ENCODE measurements around the gene IGSF1.

Gene IGSF1, protein sequence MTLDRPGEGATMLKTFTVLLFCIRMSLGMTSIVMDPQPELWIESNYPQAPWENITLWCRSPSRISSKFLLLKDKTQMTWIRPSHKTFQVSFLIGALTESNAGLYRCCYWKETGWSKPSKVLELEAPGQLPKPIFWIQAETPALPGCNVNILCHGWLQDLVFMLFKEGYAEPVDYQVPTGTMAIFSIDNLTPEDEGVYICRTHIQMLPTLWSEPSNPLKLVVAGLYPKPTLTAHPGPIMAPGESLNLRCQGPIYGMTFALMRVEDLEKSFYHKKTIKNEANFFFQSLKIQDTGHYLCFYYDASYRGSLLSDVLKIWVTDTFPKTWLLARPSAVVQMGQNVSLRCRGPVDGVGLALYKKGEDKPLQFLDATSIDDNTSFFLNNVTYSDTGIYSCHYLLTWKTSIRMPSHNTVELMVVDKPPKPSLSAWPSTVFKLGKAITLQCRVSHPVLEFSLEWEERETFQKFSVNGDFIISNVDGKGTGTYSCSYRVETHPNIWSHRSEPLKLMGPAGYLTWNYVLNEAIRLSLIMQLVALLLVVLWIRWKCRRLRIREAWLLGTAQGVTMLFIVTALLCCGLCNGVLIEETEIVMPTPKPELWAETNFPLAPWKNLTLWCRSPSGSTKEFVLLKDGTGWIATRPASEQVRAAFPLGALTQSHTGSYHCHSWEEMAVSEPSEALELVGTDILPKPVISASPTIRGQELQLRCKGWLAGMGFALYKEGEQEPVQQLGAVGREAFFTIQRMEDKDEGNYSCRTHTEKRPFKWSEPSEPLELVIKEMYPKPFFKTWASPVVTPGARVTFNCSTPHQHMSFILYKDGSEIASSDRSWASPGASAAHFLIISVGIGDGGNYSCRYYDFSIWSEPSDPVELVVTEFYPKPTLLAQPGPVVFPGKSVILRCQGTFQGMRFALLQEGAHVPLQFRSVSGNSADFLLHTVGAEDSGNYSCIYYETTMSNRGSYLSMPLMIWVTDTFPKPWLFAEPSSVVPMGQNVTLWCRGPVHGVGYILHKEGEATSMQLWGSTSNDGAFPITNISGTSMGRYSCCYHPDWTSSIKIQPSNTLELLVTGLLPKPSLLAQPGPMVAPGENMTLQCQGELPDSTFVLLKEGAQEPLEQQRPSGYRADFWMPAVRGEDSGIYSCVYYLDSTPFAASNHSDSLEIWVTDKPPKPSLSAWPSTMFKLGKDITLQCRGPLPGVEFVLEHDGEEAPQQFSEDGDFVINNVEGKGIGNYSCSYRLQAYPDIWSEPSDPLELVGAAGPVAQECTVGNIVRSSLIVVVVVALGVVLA (N-terminal part only)

DNA sequence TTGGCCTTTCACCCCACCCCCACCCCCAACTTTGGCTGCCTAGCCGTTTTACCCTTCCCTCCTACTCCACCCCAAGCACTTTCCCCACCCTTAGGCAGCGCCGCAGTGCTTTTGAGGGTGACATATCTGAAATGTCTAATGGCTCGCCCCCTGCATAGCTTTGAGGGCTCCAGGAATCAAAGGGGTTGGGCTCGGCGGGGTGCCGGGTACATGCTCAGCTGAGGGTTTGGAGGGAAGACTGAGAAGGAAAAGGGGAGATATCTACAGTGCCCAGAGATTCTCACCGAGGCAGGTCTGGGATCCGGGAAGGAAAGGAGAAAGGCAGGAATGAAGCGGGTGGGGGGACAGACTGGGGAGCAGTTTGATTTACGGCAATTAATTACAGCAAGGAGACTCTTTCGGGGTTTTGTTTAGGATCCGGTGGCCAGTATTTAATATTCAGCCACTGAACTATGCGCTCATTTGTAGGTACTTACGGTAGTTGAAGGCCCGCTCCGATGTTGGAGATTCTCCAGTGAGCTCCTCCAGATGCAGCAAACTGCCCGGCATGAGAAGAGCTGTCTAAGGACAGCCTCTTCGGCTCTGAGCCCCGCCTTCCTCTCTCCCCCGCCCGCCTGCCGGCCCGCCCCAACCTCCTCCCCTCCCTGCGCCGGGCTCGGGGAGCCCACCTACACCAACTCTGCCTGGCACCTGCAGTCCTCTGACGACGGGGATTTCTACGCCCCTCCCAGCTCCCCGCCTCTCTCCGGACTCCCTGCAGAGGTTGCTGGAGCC lies at the start of gene IGSF1:
TSS of gene IGSF1 (minus strand) at position 569 of the 774 bp plus-strand sequence. CDS start 2,632 bp downstream, outside the sequence.
- FAIRE-seq, result no peak

DNA sequence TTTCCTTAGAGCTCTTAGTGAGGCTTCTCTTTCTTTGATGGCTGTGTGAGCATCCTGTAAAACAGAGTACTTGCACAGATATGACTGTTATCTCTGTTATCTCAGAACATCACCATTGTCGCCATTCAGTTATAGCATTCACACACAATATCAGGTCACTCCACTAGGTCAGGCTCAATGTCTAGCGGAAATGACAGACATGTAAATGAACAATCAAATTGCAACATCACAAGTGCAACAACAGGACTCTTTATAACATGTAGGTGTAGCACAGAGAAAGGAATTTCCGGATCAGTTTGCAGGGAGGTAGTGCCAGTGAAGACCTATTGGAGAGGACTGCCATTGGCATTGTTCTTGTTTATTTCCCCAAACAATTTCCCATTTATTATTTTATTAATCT lies 43.2 kb upstream of the IGSF1 start:
- no peak for FAIRE-seq

DNA sequence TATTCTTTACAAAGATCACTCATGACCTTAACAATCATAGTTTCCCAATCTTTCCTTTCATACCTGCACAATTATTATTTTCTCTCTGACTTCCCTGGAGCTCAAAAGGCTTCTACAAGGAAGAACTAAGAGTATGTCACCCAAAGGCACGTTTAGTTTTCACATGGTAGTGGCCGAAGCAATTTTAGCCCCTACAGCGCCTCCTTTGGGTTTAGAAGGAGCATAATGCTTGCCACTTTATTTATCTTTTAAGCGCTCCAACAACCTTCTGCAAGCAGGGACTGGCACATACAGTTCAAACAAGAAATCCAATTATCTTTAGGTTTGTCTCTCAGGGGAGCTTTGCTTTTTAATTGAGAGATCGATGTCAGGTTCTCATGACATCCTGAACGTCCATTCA lies 42.0 kb upstream of the IGSF1 start:
- no peak for FAIRE-seq

DNA sequence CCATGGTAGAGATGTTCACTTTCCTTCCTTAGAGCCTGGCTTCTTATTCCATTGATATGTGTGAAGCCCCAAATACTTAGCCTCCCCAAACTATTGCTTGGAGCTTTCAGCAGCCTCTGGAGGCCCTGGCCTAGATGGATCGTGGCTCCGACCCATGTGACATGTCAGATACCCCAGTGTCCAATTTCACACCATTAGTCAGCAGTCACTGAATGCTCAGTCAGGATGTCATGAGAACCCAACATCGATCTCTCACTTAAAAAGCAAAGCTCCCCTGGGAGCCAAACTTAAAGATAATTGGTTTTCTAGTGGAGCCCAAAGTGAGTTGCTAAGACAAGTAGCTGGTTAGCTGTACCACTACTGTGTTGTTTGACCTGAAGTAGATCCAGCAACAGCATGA lies 41.6 kb upstream of the IGSF1 start:
- no peak for FAIRE-seq

DNA sequence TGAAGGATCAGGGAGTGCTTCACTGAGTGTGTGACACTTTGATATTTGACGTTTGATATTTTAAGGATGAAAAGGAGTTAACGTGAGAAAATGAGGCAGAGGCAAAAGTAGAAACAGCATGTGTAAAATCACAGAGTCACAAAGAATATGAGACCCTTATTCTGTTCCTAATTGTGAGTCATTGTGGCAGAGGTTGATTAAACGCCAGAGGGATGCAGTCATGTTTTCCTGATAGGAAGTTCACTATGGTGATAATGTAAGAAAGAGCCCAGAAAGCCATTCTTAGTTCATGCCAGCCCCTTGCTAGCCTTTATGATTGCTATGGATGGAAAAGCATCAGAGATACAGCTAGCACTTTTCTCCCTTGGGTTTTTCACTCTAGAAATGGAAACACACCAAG lies 33.5 kb upstream of the IGSF1 start:
- FAIRE-seq, result no peak

DNA sequence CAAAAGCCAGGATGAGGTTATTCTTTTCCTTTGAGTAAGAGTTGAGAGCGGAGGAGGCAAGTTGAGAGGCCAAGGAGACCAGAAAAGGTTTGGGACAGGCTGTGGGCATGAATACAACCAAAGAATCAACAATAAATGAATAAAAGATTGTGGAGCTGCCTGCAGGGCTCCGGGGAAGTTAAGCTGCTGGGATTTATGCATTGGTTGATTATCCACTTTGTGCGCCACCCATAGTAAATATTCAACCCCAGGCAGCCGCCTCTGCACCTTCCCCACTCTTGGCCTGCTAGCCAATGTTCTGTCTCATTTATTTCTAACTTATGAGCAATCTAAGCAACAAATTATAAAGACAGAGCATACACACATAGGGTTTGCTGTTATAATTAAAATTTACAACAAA lies 28.2 kb upstream of the IGSF1 start:
- no peak for FAIRE-seq

DNA sequence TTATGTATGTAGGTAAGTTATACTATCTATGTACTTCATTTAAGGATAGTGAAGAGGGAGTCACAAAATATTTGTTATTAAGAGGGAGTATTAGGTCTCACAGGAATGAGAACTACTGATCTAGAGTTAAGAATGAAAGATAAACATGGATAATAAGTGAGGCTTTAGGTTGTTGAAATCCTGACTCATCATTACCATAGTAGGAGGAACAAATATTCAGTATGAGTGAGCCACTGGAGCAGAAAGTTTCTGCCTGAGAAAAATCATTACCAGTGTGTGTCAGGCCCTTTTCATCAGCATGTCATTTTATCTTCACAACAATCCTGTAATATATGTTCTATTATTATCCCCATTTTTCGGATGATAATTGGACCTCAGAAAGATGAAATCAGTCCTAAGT lies 27.2 kb upstream of the IGSF1 start:
- FAIRE-seq, result no peak

DNA sequence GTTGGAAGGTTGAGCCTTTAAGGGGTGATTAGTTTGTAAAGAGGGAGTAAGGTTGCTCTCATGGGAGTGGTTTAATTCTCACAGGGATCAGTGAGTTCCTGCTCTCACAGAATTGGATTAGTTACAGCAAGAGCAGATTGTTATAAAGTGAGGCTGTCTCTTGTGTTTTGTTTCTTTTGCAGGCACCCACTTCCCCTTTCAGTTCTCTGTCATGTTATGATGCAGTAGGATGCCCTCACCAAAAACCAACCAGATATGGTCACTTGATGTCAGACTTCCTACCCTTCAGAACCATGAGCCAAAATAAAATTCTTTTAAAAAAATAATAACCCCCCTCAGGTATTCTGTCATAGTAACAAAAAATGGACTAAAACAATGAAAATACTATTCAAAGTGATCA lies 19.9 kb upstream of the IGSF1 start:
- FAIRE-seq, result no peak

DNA sequence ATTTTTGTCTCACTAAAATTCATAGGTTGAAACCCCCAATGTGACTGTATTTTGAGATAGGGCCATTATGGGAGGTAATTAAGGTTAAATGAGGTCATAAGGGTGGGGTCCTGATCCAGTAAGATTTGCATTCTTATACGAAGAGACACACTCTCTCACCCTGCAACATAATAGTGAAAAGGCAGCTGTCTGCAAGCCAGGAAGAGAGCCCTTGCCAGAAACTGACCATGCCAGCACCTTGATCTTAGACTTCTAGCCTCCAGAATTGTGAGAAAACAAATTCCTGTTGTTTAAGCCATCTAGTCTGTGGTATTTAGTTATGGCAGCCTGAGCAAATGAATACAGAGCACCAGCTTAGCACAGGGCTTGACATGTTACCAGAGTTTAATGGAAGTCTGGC lies 17.5 kb upstream of the IGSF1 start:
- no peak for FAIRE-seq

DNA sequence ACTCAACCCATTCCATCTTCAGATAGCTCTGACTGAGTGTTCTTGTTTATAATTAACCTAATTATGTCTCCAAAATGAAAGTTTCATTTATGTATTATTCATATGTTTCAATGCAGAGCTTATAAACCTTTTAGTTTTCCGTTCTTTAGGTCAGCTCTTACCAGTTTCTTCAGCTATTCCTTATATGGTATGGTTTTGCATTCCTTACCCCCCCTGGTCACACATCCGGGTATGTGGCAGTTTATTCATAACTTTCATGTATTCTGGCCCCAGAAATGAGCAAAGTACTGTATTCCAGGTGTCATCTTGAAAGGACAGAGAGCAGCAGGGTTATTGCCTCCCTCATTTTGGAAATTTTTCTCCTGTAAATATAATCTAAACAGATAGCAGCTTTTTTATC lies 16.8 kb upstream of the IGSF1 start:
- FAIRE-seq, result no peak

DNA sequence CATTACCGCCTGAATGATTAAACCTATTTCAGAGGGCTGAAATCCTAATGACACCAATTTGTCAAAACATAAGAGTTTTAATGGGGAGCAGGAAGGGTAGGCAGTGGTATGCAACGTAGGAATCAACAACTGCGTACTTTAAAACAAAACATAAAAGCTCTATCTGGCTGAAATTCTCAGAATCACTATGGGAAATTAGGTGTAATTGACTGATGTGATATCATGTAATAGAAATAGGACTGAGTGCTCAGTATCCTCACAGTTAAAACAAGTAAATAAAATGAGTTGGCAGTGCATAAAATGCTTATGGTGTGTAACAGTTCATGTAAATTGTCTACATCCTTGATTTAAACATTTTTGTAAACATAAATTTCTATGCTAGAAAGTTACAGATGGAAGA lies 13.6 kb upstream of the IGSF1 start:
- no peak for FAIRE-seq

DNA sequence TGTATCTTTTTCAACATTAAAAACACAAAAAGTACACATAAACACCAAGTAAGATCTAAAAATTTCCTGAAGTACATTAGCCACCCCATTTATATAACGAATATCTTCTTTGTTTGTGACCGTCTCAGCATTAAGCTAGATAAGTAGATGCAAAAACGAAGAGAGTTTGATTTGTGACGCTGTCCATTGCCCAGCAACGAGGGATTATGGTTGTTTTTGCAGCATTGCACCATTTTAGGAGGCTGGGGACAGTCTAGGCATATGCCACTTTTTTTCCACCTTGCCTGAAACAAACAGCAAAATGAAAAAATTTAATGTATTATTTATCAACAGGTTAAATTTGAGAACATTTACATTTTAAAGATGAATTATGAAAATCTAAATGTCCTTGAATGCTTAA lies 12.0 kb upstream of the IGSF1 start:
- no peak for FAIRE-seq

DNA sequence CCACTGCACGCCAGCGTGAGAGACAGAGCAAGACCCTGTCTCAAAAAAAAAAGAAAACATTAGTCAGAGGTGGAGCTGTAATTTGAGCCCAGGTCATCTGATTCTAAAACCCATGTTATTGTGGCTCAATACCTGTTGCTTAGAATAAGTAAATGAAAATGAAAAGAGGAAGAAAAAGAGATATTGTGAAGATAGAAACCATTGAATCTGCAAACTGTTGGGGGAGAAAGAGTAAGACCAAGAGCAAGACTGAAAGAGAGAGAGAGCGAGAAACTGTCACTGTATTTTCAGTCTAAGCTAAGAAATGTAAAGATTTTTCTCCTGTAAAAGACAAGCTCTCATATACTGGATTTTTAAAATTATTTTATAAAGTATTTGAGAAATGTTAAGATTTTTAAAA lies 9.7 kb upstream of the IGSF1 start:
- FAIRE-seq, result no peak

DNA sequence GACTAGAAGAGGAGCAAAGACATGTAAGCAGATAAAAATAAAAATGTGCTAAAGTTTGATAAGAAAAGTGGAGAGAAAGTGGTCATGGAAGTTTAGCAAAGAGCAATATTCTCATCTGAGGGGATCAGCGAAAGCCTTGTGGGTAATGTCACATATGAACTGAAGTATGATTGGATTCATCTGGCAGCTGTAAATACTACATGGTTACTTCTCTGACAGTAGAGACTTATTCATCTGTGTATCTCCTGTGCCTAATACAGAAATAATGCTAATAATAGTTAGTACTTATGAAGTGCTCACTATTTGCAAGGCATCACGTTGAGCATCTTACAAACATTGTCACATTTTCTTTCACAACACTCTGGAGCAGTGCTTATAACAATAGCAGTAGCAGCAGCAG lies 8.9 kb upstream of the IGSF1 start:
- FAIRE-seq, result no peak

DNA sequence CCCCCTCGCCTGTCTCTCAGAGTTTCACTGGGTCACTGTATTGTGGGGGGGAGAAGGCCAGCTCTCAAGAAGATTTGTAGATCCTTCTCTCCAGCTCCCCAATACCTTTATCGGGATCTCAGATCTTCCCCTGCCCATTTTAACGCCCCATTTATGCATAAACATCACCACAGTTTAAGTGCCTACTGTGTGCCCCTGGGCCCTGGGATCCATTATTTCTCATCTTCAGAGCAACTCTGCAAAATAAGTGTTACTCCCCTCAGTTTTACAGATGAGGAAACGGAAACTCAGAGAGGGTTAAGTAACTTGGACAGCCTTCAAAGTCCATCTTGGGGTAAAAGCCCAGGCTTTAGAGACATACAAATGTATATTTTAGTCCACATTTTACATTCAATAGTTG lies 421 bp upstream of the IGSF1 start:
- no peak for FAIRE-seq

DNA sequence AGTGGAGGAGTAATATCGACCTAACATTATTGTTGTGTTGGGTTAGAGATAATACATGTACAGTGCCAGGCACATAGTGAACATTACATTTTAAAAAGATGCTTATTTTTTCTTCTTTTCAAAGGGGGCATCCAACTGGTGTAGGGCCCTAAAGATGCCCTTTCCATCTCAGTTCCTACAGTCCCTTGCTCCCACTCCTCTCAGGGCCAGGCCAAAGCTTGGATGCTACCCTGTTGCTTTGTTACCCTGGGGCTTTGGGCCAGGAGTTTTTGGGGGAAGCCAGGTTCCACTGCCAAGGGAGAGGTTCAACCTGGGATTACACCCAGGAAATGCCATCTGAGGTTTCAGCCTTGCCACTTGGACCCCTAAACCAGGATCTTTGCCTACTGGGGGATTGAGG lies 918 bp downstream of the IGSF1 start:
- FAIRE-seq, result no peak

DNA sequence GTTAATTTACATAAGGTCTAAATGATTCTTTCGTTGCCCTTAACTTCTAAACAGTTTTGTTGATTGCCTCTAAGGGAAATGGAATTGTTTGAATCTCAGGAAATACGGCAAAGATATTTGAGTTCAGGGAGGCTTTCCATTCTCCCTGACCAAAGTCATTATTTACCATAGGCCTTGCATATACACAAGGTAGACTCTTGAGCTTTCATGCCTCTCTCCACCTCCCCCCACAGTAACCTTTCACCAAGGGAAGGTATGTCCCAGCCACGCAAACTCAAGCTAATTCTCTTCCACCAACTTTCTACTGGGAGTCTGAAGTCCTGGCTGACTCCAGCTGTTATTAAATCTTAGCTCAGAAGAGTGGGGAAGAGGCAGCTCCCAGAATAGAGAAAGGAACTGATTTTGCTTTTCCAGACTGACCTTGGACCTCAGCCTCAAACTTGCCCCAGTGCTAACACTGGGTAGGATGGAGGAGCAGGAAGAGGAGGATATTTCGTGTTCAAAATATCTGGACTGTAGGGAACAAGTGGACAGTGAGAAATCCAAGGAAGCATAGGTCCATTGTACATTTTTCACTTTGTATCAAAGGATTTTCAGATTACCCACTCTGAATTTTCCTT lies 1.4 kb downstream of the IGSF1 start:
- no peak for FAIRE-seq

DNA sequence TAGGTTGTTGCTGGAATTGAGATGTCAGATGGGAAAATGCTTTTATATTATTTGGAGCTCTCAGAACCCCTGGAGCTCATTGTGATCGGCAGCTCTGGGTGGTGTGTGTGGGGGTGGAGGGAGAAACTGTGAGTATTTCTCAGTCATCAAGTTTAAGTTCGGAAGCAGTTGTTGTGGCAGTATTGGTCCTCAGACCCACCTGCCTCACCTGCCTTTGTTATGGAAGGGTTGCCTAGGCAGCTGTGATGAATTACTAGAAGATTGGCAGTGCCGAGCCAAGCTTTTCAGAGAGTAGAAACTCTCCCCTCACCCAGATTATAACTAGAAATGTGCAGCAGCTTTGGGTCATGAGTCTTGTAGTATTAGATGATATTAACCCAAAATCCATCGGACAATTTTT lies 9.5 kb downstream of the IGSF1 start:
- no peak for FAIRE-seq

DNA sequence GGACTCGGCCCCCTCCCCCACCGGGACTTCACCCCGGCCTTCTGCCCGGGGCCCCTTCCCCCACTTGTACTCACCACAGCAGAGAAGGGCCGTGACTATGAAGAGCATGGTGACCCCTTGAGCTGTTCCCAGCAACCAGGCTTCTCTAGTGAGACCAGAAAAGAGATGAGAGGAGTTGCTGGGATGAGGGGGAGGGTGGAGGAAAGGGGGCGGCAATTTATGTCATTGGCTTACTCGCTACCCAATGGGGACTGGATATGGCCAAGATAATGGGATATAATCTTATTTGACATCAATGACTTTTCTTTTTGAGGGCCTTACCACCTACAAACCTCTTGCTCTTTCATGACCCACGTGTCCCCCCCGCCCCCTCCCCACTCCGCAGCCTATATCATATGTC lies 9.9 kb downstream of the IGSF1 start:
- FAIRE-seq, result no peak

DNA sequence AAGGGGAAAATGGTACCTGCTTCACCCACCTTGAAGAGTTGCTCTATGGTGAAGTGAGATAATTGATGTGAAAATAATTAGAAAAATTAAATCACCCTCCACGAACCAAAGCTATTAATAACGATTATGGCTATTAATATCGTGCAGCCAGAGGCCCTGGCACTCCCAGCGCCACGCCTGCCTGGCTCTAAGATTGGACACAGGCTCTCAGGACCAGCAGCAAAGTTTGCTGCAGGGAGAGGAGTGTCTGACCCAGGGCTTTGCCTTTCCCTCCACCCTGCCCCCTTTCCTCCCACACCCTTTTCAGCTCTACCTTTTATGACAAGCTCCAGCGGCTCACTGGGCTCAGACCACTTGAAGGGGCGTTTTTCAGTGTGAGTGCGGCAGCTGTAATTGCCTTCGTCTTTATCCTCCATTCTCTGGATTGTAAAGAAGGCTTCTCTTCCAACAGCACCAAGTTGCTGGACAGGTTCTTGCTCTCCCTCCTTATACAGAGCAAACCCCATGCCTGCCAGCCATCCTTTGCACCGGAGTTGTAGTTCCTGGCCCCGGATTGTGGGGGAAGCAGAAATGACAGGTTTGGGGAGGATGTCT lies 11.5 kb downstream of the IGSF1 start:
- FAIRE-seq, result no peak

DNA sequence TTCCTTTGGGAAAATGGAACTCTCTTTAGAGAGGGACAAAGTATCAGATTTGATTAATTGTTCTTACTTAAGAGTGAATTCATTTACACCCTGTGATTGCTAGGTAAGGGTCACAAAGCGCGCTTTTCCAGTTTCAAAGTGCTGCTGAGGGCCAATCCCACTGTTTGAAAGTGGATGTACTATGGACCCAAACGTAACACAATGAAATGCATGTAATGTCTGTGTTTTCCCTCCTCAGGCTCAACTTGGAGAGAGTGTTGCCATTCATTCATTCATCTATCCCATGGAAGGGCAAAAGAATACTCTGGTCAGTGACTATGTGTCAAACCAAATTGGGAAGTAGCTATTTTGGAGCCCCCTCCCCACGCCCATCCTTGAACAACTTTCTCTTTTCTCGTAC lies 16.1 kb downstream of the IGSF1 start:
- no peak for FAIRE-seq

DNA sequence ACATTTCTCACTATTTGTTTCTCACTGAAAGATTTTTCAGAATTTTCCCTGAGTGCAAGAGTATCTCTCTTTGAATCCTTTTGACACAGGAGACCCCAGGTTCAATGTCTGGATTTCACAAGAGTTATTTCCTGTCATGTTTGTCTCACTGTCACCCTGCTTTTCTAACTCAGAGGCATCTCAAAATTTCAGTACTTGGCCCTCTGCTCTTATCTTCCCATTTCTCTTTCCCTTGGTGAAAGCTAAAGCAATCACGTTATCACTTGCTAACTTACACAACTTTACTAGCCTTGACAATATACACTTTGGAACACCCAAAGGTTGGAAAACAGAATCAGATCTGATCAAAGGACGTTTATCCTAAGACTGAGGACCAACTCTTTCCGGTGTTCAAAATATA lies 17.3 kb downstream of the IGSF1 start:
- FAIRE-seq, result no peak
